B cell (primary cell): Measurements from ENCODE around the gene EXOC6. TPM values are rescaled to one million over a fixed set of nuclear protein-coding genes. Genes with fewer than 3 reads are reported as not detected.

Experiments used
- ATAC-seq: fragments of 200-7000 bp; cut with Tn5 transposase; one replicate; pipeline ENCODE4 v1.10.0; 2021; ENCODE audit warnings: low read depth, mild to moderate bottlenecking, moderate number of reproducible peaks, moderate library complexity
- CTCF ChIA-PET: fragments of 350-600 bp; sonication (Branson Sonifier 250); formaldehyde crosslinking; loops from one replicate; lab custom pipeline; 2021; ENCODE audit warnings: antibody characterized with exemption, inconsistent platforms; lab: Charles Lee
- POLR2A ChIA-PET: fragments of 350-600 bp; sonication (Branson Sonifier 250); formaldehyde crosslinking; loops from one replicate; lab custom pipeline; 2021; ENCODE audit warnings: antibody characterized with exemption; lab: Charles Lee
- DNase-seq: peaks from one replicate; pipeline ENCODE4 v3.0.0; 2013
- H2AFZ ChIP-seq: 2 replicates; pipeline ENCODE4 v1.6.1; 2012; ENCODE audit warnings: mild to moderate bottlenecking, low read depth, low read length; ENCODE audit not compliant: insufficient read depth, poor library complexity, severe bottlenecking
- H3K27ac ChIP-seq, 2 donors: 1 replicate in 1 of 2; 2 replicates in 1 of 2; pipeline ENCODE4 v1.5.1; 2012 to 2013; ENCODE audit warnings: low read length in 2 of 2, mild to moderate bottlenecking in 2 of 2, moderate library complexity in 1 of 2
- H3K27me3 ChIP-seq, 4 experiments: fragments of 200-600 bp in 1 of 4; sonication (generic) in 1 of 4; replicated peaks in 1 of 4; 1 replicate in 2 of 4; 2 replicates in 2 of 4; pipeline versions ENCODE4 v1.6.1 to v1.7.0; 2013 to 2016; ENCODE audit warnings: low read length in 3 of 4, mild to moderate bottlenecking in 2 of 4, mixed read lengths in 1 of 4, moderate library complexity in 1 of 4; ENCODE audit not compliant: insufficient read depth in 4 of 4, control insufficient read depth in 3 of 4; ENCODE audit errors: control extremely low read depth in 1 of 4
- H3K36me3 ChIP-seq, 2 experiments: replicated peaks in 1 of 2; 1 replicate in 1 of 2; 2 replicates in 1 of 2; pipeline versions ENCODE4 v1.6.1 to v1.7.1; 2013; ENCODE audit warnings: low read length in 1 of 2; ENCODE audit not compliant: insufficient read depth in 2 of 2, control insufficient read depth in 1 of 2; ENCODE audit errors: control extremely low read depth in 1 of 2, extremely low read depth in 1 of 2
- H3K4me1 ChIP-seq, 2 donors: fragments of 200-600 bp in 1 of 2; sonication (generic) in 1 of 2; 1 replicate in 1 of 2; 2 replicates in 1 of 2; pipeline versions ENCODE4 v1.5.1 to v1.6.1; 2013 to 2017; ENCODE audit warnings: low read length in 2 of 2; ENCODE audit not compliant: control insufficient read depth in 2 of 2, insufficient read depth in 2 of 2
- H3K4me2 ChIP-seq: replicated peaks from 2 replicates; pipeline ENCODE3; 2012; ENCODE audit warnings: mild to moderate bottlenecking, low read depth, low read length; ENCODE audit not compliant: poor library complexity, severe bottlenecking
- H3K4me3 ChIP-seq, 5 experiments: fragments of 200-600 bp in 1 of 5; sonication (generic) in 1 of 5; 1 replicate in 3 of 5; 2 replicates in 2 of 5; pipeline versions ENCODE4 v1.5.1 to v1.7.0; 2011 to 2016; ENCODE audit warnings: low read length in 4 of 5, mild to moderate bottlenecking in 4 of 5, low read depth in 2 of 5, control low read depth in 1 of 5, moderate library complexity in 1 of 5; ENCODE audit not compliant: insufficient read depth in 1 of 5; ENCODE audit errors: control extremely low read depth in 1 of 5, extremely low read depth in 1 of 5
- H3K79me2 ChIP-seq: fragments of 200-600 bp; sonication (generic); one replicate; pipeline ENCODE4 v1.6.0; 2016; ENCODE audit warnings: low read length; ENCODE audit not compliant: control insufficient read depth, insufficient read depth
- H3K9ac ChIP-seq: fragments of 200-600 bp; sonication (generic); 2 replicates; pipeline ENCODE4 v1.6.1; 2017; ENCODE audit warnings: mild to moderate bottlenecking, low read length, moderate library complexity
- H3K9me3 ChIP-seq, 3 donors: one replicate each; pipeline versions ENCODE4 v1.6.1 to v1.7.1; 2013; ENCODE audit warnings: low read length in 2 of 3; ENCODE audit not compliant: control insufficient read depth in 2 of 3, insufficient read depth in 1 of 3; ENCODE audit errors: control extremely low read depth in 1 of 3
- H4K20me1 ChIP-seq: 2 replicates; pipeline ENCODE4 v1.6.0; 2012; ENCODE audit warnings: mild to moderate bottlenecking, low read length; ENCODE audit not compliant: insufficient read depth, control insufficient read depth, poor library complexity, severe bottlenecking
- H3K27ac Mint-ChIP-seq: one replicate; pipeline ENCODE4 v1.8.0; 2021; ENCODE audit warnings: mixed read lengths
- H3K27me3 Mint-ChIP-seq: one replicate; pipeline ENCODE4 v1.8.0; 2021; ENCODE audit warnings: mixed read lengths
- H3K4me1 Mint-ChIP-seq: one replicate; pipeline ENCODE4 v1.8.0; 2021; ENCODE audit warnings: mixed read lengths
- H3K4me3 Mint-ChIP-seq: one replicate; pipeline ENCODE4 v1.8.0; 2021; ENCODE audit warnings: mixed read lengths
- H3K9me3 Mint-ChIP-seq: one replicate; pipeline ENCODE4 v1.8.0; 2022; ENCODE audit warnings: mixed read lengths; ENCODE audit not compliant: insufficient read depth
- CTCF ChIP-seq: fragments of 200-600 bp; IDR thresholded peaks from one replicate; pipeline ENCODE4 v1.8.0; 2022; ENCODE audit warnings: antibody characterized with exemption, mild to moderate bottlenecking
- EZH2 ChIP-seq: IDR thresholded peaks from 2 replicates; pipeline ENCODE4 v1.6.1; 2012; ENCODE audit warnings: borderline replicate concordance, low read depth, mild to moderate bottlenecking, moderate library complexity, low read length; ENCODE audit not compliant: insufficient read depth, poor library complexity, severe bottlenecking
- WGBS: methylation state at CpG from one replicate; pipeline ENCODE4 v1.1.5; 2013; ENCODE audit warnings: missing lambda C conversion rate; ENCODE audit not compliant: insufficient coverage; 5-methylcytosine and 5-hydroxymethylcytosine counted together
- intact Hi-C: fragments of 100-400 bp; cut with micrococcal nuclease; formaldehyde crosslinking; loops from one replicate; pipeline ENCODE4 v1.10.0; 2022
- polyA plus RNA-seq: library from polyadenylated mRNA; depleted of rRNA; stranded (reverse); fragments of >200 nt; gene quantifications from 2 replicates; pipeline ENCODE4 v1.2.3, GENCODE V29; 2012
- total RNA-seq, 2 donors: library from RNA; stranded (reverse); fragments of 120-200 nt in 1 of 2; gene quantifications; 1 replicate in 1 of 2; 2 replicates in 1 of 2; pipeline versions ENCODE4 v1.2.3 to v1.2.4, GENCODE V29; 2013 to 2022

Gene EXOC6
- total and polyA plus RNA-seq, 2 donors (not counting 1 experiment from before 2014, with no cell fraction given): 7.9 to 22.6 TPM

DNA sequence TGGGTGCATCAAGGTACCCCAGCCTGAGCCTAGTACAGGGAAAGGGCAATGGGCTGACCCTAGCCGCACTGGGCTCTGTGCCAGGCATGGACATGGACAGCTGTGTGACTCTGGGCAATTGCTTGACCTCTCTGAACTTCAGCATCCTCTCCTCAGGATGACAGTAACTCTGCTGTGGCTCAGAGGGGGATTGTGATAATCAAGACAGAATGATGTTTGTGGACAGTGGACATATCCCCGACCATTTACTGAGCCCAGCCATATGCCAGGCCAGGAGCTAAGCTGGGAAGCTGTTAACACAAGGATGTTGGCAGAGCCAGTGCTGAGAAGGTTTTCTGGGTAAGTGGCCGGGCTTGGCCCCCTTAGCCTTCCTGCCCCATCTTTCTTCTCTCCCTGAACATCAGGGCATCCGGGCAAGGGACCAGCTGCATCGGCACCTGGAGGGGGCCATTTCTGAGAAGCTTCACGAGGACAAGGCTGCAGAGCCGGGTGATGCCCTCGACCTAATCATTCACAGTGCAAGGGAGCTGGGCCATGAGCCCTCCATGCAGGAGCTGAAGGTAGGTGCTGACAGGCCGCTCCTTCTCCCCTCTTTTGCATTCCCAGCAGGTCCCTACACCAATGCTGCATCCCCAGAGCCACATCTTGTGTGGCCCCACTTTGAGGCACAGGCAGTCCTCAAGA lies 215.8 kb downstream of the EXOC6 start:
- Mint-ChIP-seq H3K4me3 (peak overlapping the region; percentile 19), H3K27ac (no peak overlapping the region), H3K9me3 (no peaks in the 10 kb centered on the region), H3K4me1 (peaks cover 32% of the 10 kb centered on the region), H3K27me3 (peaks cover 62% of the 10 kb centered on the region)
- no peaks in the 10 kb centered on the region for H3K79me2 ChIP-seq
- H2AFZ ChIP-seq: no peak overlapping the region
- H3K9me3 ChIP-seq: peaks cover 0 to 10% (median 0%) of the 10 kb centered on the region in 3 donors
- TF ChIP-seq EZH2 (no peak), CTCF (no peak)
- DNase-seq (no peak), ATAC-seq (no peak)
- WGBS: 84% methylated on average over 9 of the region's 9 CpGs
- CTCF ChIA-PET: interaction anchor here (1.5 kb wide), 1 partner anchor 16 kb away, joined by 3 read pairs; no protein-coding TSS in a partner anchor
- no peak overlapping the region for H3K27ac ChIP-seq
- intact Hi-C loops: no loop called here
- peaks cover 0 to 61% (median 25%) of the 10 kb centered on the region in 4 experiments for H3K27me3 ChIP-seq
- no peak overlapping the region for H3K9ac ChIP-seq
- POLR2A ChIA-PET: no interaction called here
- peaks cover 4% of the 10 kb centered on the region for H4K20me1 ChIP-seq
- no peak overlapping the region for H3K4me3 ChIP-seq
- peaks cover 0 to 2% of the 10 kb centered on the region in 2 experiments for H3K36me3 ChIP-seq
- peaks cover 29 to 34% of the 10 kb centered on the region in 2 donors for H3K4me1 ChIP-seq
- no peak overlapping the region for H3K4me2 ChIP-seq
